Activated CD4-positive, CD25-positive, alpha-beta regulatory T cell treated with anti-CD3 and anti-CD28 coated beads, Interleukin-2, amount 50 U/mL, for 72 hours (primary cell): Measurements from ENCODE around the gene TFAP2B.

Experiments used
- DNase-seq: peaks from one replicate; pipeline ENCODE4 v3.0.0; 2021

The TFAP2B gene

GRCh38 chr6:50818673-50819072, at the start of gene TFAP2B:
TFAP2B (plus strand) TSS chr6:50818871; CDS start chr6:50818892, 21 bp downstream.
- no peak for DNase-seq

GRCh38 chr6:50778696-50779095, 40.0 kb upstream of the TFAP2B start:
- no peak for DNase-seq

- no peak for DNase-seq
These were observed 38.3 kb upstream of the TFAP2B start for GRCh38 chr6:50780382-50780781.

GRCh38 chr6:50785921-50786320, 32.8 kb upstream of the TFAP2B start:
- DNase-seq = no peak

GRCh38 chr6:50791900-50792508, 26.7 kb upstream of the TFAP2B start:
- no peak for DNase-seq

GRCh38 chr6:50792771-50793170, 25.9 kb upstream of the TFAP2B start:
- DNase-seq = no peak

GRCh38 chr6:50795574-50795973, 23.1 kb upstream of the TFAP2B start:
- no peak for DNase-seq

- no peak for DNase-seq
These were observed 14.4 kb upstream of the TFAP2B start for GRCh38 chr6:50804283-50804682.

- no peak for DNase-seq
These were observed 11.6 kb upstream of the TFAP2B start for GRCh38 chr6:50807035-50807434.

- no peak for DNase-seq
These were observed 3.1 kb upstream of the TFAP2B start for GRCh38 chr6:50815436-50816114.

GRCh38 chr6:50816115-50816675, 2.5 kb upstream of the TFAP2B start:
- DNase-seq = peak; percentile 56

- no peak for DNase-seq
These were observed 1.6 kb upstream of the TFAP2B start for GRCh38 chr6:50816947-50817645.

- DNase-seq = no peak
These were observed 1.1 kb upstream of the TFAP2B start for GRCh38 chr6:50817646-50817950.

- DNase-seq = no peak
These were observed 651 bp upstream of the TFAP2B start for GRCh38 chr6:50818020-50818419.

GRCh38 chr6:50819466-50819903, 814 bp downstream of the TFAP2B start:
- no peak for DNase-seq

GRCh38 chr6:50819904-50820868, 1.5 kb downstream of the TFAP2B start:
- DNase-seq = no peak

- no peak for DNase-seq
These were observed 2.2 kb downstream of the TFAP2B start for GRCh38 chr6:50820869-50821264.

GRCh38 chr6:50821441-50822077, 2.9 kb downstream of the TFAP2B start:
- no peak for DNase-seq

- DNase-seq = no peak
These were observed 3.4 kb downstream of the TFAP2B start for GRCh38 chr6:50822078-50822476.

GRCh38 chr6:50823094-50823920, 4.6 kb downstream of the TFAP2B start:
- no peak for DNase-seq

GRCh38 chr6:50824552-50824951, 5.9 kb downstream of the TFAP2B start:
- DNase-seq = no peak
